Left kidney (tissue), 2 donors: ENCODE data around the gene ANO2. TPM values are rescaled to one million over a fixed set of nuclear protein-coding genes. Genes with fewer than 3 reads are reported as not detected.
"Not testable (repeated sequence)": the region's sequence is repeated elsewhere in the genome, so short reads cannot be mapped to it uniquely, and the experiment has no call there.

Experiments used
- DNase-seq: peaks from one replicate; pipeline ENCODE4 v3.0.0-alpha.2; 2013
- polyA plus RNA-seq: library from polyadenylated mRNA; unstranded; fragments of 120-200 nt; gene quantifications from one replicate; pipeline ENCODE4 v1.2.1, GENCODE V29; 2013; ENCODE audit not compliant: insufficient read length

ANO2 gene
- polyA plus RNA-seq, 1 donor: 4.9 TPM

DNA sequence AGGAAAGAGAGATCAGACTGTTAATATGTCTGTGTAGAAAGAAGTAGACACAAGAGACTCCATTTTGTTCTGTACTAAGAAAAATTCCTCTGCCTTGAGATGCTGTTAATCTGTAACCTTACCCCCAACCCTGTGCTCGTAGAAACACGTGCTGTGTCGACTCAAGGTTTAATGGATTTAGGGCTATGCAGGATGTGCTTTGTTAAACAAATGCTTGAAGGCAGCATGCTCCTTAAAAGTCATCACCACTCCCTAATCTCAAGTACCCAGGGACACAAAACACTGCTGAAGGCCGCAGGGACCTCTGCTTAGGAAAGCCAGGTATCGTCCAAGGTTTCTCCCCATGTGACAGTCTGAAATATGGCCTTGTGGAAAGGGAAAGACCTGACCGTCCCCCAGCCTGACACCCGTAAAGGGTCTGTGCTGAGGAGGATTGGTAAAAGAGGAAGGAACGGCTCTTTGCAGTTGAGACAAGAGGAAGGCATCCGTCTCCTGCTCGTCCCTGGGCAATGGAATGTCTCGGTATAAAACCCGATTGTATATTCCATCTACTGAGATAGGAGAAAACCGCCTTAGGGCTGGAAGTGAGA lies 407.9 kb downstream of the ANO2 start:
- DNase-seq: not testable (repeated sequence)

DNA sequence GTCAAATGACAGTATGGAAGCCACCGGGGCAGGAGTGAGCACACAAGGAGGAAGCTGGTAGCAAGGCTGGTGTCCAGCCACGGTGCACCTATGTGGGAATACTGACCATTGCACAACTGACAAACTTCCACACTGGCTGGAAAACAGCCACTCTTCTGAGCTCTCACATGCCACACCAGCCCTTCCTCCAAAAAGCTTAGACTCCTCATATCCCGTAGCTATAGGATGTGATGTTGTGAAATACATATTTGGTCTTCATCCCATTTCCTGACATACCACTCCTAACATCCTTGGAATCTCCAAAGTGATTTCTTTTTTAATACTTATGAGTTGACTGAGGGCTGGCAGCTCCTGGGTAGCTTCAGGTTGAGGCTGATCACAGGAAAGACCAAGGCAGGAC lies 409.5 kb downstream of the ANO2 start:
- DNase-seq: no peak

DNA sequence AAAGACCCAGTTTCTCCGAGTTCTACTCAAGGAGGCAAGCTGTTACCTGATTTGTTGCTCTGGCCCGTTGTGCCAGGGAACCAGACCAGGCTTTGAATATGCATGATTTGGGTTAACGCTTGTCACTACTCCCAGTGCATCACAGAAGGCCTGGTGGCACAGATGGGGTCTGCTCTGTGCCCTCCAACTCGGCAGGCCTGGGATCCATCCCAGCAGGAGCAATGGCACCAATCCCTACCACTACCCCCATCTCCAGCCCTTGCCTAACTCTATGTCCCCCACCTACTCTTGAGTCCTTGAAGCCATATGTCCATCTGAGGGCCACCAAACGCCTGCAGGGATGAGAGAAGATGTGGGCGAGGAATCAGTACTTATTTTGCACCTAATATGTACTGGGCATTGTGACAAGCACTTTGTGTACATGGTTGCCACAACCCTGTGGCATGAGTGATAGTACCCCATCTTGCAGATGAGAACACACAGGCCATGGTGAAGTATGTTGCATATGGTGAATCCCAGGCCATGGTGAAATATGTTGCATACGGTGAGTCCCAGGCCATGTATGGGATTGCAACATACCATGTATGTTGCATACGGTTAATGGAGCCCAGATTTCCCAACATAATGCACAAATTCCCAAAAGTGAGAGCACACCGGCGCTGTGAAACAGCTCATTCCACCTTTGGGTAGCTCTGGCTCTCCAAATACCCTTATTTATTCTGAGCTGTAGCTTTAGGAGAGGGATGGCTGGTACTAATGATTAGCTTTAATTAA lies 410.4 kb downstream of the ANO2 start:
- no peak for DNase-seq

DNA sequence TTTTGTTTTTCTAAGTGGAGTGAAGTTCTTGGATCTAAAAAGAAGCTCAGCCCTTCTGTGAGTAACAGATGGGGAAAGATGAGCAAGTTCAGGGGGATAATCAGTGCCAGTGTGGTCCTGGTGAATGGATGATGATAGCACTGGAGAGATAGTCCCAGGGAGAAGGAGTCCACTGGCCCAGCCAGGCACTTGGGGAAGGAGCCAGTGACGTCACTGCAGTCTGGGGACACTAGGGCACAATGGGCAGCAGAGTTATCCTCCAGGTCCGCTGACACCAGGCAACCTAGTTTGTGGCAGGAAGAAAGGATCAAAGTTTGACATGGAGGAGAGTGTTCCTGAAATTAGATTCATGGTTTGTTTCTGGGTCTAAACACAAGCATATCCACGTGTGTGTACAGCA lies 411.7 kb downstream of the ANO2 start:
- no peak for DNase-seq

DNA sequence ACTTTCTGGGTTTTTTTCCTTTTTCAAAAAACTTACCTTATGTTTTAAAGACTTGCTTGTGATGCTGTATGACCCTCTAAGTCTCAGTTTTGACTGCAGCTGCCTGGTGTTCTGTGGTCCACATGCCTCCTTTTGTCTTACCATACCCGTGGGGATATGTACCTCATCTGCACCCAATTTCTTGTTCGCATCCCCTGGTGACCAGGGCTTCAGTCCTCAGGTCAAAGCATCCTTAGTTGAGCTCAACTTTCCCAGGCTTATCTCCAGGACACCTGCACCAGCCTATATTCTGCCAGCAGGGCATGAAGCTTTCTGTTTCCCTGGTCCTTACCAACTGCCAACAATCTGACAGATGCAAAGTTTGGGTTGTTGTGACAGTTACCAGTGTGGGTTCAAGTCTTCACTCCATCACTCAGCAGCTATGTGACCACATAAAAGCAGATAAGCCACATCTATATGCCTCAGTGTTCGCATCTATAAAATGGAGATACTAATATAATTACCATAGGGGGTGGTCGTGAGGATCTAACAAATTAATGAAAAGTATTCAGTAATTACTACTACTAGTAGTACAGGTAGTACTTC lies 419.2 kb downstream of the ANO2 start:
- DNase-seq: no peak

DNA sequence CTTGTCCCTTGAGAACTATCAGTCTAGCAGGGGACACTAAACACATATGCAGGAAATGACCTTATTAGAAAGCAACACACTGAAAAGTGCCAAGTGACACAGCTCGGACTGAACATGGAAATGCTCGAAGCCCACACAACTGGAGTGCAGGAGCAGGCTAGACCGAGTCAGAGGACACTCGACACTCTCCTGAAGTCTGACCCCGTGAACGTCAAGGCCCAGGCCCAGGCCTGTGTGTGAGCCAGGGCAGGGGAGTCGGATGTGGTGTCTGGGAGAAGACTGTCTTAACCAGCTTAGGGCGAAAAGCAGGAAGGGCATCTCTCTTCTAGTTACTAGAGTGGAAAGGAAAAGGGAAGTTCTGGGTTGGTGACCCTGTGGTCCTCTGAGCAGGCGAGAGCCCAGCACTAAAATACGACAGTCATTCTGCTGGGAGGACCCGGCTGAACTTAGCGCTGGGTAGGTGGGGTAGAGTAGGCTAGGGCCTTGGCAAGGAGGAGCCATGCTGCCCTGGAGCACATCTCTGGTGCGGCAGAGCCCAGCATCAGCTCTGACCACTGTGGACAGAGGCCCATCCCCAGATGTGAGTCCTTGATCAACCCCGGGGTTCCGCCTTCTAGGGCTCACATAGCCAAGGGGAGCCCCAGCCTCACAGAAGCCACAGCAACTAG lies 420.2 kb downstream of the ANO2 start:
- DNase-seq: no peak

DNA sequence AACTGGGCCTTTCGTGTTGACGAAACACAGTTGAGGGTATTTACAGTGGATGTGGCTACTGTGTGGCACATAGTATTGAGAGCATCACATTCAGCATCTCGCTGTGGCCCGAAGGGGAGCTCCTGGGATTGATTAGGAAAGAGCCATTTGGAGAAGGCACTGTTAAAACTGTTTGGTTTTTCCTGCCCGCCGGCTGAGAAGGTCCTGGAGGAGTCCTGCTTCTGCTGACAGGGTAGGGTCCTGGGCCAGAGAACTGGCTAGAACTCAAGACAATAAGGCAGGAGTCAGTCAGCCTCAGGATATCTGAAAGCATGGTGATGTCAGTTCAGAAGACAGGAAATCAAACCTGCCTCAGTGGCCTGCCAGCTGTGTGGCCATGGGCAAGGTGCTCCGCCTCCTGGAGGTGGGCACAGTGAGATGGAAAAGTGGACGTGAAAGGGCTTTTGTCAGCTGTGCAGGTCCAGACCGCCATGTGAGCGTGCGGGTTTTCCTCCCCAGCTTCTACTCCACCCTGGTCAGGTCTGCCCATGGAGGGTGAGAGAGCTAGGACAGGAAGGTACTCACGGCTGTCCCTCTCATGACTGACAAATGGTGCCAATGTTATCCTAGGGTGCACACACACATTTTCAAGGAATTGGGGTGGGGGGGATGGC lies 420.8 kb downstream of the ANO2 start:
- no peak for DNase-seq

DNA sequence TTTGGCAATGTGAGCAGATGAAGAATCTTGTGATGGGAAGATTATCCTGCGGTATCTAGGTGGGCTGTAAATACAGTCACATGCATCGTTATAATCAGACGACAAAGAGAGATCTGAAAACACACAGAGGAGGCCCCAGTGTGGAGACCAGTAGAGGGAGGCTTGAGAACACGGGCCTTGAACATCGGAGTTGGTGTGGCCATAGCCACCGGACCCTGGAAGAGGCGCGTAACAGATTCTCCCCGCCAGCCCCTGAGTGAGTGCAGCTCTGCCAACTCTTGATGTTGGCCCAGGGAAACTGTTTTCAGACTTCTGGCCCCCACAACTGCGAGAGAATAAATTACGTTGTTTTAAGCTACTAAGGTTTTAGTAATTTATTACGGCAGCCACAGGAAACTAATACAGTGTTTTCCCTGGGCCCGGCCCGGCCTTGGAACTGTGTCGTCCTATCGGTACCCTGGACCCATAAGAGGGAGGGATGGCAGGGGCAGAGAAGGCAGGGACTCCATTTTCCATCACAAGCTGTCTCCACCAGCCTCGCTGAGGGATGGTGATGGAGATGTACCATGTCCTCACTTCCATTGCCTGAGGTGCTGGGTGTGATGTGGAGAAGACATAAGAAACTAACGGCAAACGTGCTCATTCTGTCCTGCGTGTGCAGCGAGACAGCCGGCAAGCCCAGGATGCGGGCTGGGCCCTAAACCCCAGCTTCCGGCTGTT lies 421.5 kb downstream of the ANO2 start:
- no peak for DNase-seq

DNA sequence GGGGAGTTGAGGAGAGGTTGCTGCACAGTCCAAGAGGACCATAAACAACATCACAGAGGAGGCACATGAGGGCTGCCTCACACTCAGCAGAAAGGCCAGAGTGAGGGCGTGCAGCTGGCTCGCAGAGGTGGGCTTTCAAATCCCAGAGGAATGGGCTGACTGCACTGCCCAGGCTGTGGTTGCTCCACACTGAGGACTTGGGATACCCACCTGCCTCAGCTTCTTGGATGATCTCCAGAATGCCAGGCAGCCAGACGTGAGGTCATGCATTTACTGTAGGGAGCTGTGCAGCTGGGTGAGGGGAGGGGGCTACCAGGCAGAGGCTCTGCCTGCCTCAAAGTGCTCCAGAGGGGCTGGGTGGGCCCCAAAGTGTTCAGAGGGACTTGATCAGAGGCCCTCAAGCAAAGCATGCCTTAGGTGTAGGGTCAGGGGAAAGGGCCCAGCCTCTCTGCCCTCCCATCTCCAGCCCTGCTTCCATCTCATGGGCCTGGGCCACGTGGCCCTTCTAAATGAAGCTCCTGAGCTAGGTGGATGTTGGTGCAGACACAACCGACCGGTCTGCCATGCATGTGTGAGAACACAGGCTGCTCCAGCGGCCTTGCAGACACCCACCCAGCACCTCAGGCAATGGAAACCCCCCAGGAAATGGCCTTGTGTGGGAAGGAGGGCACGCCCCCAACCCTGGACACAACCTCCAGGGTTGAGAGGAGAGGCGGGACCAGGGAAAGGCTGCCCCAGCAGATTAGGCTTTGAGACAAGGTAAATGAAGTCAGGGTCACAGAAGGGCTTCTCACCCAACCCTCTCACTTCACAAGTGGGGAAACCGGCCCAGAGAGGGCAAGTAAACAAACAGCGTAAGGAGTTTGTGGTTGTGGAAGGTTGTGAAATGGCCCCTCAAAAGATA lies 422.4 kb downstream of the ANO2 start:
- DNase-seq: no peak

DNA sequence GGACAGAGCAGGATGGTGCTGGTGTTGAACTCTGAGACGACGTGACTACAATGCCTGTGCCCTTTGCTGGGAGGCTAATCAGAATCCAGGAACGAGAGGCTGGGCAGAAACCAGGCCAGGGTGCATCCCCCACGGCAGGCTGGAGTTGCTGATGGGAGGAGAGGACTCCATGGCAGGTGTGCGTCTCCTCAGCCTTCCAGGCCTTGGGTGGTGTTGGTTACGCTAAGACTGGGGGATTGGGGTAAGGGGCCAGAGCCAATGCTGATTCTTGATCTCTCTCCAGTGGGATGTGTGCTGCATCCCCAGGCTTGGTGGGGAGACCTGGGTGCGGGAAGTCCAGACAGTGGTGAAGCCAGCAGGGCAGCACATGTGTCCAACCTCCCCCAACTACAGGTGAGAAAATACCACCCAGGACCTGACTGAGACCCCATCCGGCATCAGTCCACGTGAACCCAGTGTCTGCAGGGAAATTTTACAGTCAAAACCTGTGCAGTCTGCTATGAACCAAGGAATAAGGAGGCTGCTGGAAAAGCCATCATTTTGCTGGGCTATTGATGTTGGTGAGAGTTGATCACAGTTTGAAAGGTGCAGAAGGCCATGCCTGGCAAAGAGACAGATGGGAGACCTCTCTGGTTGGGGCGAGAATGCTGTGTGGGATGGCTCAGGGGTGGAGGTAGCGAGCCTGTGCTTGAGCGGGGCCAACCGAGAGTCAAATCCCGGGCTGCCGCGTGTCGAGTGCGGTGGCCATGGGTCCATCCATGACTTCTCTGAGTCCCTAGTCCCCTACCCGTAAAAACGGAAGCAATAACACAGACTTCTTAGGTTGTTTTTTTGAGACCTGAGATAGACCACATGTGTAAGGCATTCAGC lies 423.4 kb downstream of the ANO2 start:
- no peak for DNase-seq

DNA sequence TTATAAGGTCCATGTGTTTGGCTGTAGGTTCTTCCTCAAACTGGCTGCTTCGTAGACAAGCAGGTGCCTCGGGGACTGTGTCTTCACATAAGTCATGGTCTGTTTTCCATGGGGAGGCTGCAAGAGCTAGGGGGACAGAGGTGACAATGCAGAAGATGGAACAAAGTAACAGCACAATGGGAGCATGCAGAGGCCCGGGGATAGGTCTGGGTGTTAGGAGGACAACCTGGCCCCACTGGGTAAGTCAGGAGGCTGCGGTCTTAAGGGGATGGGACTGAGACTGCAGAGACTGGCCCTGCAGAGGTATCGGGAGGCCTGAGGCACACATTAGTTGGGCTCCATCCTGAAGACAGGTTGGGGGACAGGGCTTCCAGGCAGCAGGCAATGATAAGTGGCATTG lies 424.2 kb downstream of the ANO2 start:
- no peak for DNase-seq

DNA sequence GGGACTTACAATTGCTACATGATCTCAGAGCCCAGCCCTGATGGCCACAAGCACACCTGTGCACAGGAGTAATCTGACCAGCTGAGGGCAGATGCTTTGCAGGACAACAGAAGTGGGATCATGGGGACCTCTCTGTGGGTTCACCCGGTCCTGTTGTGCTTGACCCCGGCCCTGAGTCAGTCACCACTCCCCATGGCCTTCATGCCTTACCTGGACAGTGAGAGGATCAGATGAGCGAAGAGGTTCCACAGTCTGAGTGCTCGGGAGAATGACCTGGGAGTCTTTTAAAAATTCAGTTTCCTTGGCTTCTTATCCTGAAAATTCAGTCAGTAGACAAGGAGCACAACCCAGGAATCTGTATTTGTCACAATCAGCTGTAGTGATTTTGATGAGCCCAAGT lies 425.0 kb downstream of the ANO2 start:
- DNase-seq: no peak

DNA sequence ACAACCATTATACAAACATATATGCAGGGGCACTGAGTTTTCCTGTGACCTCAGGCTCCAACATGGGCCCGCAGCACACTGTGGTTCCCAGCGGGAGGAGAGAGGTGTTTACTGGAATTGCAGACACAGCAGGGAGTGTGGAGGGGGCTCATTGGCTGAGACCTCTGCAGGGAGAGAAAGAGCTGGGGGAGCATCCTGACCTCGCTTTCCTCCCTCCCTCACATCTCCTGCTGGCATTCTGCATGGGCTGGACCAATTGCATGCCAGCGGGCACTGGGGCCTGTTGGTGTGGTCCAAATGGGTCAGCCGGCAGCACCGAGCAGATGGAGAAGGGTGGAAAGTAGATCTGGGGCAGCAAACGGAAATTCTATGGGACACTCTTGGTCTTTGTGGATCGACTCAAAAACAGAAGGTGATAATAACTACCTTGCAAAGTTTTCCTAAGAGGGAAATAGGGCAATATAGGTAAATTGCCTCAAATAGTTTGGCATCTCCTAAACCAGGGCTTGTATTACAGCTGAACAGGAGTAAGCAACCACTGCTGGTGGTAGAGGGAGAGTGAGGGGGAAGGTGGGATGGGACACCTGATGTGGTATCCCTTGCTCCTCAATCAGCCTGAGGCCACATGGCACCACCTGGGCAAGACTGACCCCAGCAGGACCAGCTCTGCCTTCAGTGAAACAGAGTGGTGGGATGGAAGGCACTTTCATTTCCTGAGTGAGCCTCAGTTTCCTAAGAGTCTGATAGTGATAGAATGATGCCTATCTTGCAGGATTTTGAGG lies 426.3 kb downstream of the ANO2 start:
- DNase-seq: no peak

DNA sequence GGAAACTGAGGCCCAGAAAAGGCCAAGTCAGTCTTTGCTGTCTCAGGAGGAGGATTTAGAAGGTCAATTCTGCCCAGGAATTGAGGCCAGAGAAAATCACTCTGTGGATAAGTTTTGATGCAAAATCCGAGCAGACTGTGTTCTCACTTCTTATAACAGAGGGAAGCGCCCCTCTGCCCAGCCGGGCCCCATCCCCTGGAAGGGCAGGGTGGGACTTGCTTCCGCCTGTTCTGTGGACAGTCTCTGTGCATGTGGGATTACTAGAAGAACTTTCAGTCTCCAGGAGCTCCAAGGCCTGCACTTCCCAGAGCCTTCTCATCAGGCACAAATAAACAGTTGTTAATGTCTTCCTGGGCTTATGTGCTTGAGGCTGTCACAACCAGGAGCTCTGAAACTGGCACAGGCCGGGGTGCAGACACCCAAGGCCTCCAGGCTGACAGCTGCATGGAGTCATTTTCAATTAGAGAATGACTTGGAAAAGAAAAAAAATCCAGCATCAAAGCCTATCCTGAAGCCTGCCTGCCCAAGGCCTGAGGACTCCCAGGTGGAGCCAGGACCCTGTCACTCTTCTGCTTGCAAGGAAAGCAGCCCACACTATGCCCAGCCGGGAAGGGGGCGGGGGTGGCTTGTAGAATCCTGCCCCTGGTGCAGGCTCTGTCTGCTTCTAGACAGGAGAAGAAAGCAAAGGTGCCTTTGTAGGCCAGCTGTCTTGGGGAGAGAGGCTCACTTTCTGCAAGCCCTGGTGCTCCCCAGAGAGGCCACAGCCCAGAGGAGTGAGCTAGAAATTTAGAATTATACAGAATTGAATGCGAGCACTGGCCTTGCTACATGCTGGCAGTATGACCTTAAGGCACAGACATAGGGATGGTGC lies 428.5 kb downstream of the ANO2 start:
- DNase-seq: no peak

DNA sequence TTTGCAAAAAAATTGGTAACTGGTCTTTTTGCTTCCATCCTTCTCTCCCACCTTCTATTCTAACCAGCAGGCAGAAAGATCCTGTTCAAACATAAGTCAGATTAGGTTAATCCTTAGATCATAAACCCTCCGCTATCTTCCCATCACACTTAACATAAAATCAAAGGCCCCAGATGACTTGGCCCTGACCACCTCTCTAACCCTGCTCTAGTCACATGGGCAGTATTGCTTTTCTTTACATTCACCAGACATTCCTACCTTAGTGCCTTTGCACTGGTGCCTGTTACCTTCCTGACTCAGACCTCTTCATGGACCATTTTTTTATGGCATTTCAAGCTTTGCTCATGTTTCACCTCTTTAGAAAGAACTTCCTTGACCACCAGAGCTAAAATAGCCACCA lies 429.6 kb downstream of the ANO2 start:
- no peak for DNase-seq

DNA sequence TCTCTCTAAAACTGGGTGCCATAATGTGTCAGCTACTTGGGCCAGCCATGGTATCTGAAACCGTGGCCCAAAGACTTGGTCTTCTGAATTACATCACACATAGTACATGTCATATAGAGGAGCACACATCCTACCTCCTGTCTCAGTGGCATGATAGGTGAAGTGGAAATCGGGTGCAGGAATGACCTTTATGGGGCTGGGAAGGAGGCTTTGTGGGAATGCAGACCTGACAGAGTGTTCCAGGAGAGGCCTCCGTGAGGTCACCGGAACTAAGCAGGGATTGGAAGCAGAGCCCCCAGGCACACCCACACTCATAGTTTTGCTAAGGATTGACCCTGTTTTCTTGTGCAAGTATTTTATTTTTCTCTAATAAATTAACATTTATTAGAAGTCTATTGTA lies 430.5 kb downstream of the ANO2 start:
- DNase-seq: no peak

DNA sequence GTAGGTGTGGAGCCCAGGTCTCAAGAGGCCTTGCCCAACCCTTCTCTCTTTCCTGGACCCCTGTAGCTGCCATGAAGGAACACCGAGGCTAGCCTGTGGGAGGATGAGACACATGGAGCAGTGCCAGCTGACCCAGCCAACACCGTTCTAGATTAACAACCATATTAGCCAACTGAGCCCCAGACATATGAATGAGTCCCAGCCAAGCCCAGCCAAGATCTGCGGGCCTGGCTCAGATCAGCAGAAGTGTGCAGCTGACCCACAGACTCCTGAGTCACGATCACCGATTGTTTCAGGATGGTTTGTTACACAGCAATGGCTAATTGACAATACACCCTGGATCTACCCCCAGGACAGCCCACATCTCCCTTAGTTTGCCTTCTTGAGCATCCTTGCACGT lies 431.0 kb downstream of the ANO2 start:
- no peak for DNase-seq

DNA sequence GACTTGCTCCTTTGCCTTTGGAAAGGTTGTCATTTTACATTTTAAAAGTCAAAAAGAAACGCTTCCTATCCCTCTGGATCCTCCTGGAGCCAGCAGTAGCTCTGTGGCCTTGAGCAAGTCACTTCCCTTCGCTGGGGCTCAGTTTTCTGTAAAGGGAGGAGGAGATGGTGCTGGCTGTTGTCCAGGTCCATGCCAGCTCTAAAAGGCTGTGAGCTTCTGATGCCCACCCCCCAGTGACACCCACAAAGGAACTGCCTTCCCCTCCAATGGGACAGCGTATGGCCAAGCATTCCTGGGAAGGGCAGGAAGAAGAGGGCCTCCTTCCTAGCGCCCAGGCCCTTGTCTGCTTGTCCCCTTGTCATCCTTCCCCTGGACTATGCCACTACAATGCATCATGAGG lies 431.7 kb downstream of the ANO2 start:
- no peak for DNase-seq
